ENCODE data around the gene ENGASE.

The ENGASE gene

GRCh38 chr17:79039886-79040285 is 34.7 kb upstream of the ENGASE start:
- no peak for DNase-seq

- DNase-seq = no peak
Measured at GRCh38 chr17:79041041-79041570, 33.5 kb upstream of the ENGASE start.

GRCh38 chr17:79041723-79042420 is 32.8 kb upstream of the ENGASE start:
- DNase-seq = no peak

- DNase-seq = peak; percentile 54
Measured at GRCh38 chr17:79042421-79043190, 32.0 kb upstream of the ENGASE start.

GRCh38 chr17:79043191-79043930 is 31.3 kb upstream of the ENGASE start:
- no peak for DNase-seq

- DNase-seq = no peak
Measured at GRCh38 chr17:79043931-79044320, 30.7 kb upstream of the ENGASE start.

- no peak for DNase-seq
Measured at GRCh38 chr17:79044462-79044861, 30.2 kb upstream of the ENGASE start.

GRCh38 chr17:79045001-79045729 is 29.5 kb upstream of the ENGASE start:
- DNase-seq = no peak

GRCh38 chr17:79045842-79046196 is 28.8 kb upstream of the ENGASE start:
- peak; percentile 48 for DNase-seq

GRCh38 chr17:79046197-79046915 is 28.3 kb upstream of the ENGASE start:
- DNase-seq = no peak

GRCh38 chr17:79046916-79047280 is 27.7 kb upstream of the ENGASE start:
- DNase-seq = no peak

- DNase-seq = no peak
Measured at GRCh38 chr17:79047291-79047920, 27.2 kb upstream of the ENGASE start.

GRCh38 chr17:79047923-79048825 is 26.4 kb upstream of the ENGASE start:
- DNase-seq = no peak

GRCh38 chr17:79048826-79049755 is 25.5 kb upstream of the ENGASE start:
- DNase-seq = no peak

- DNase-seq = no peak
Measured at GRCh38 chr17:79049821-79050220, 24.8 kb upstream of the ENGASE start.

GRCh38 chr17:79050551-79050950 is 24.1 kb upstream of the ENGASE start:
- no peak for DNase-seq

- no peak for DNase-seq
Measured at GRCh38 chr17:79051306-79051705, 23.3 kb upstream of the ENGASE start.

GRCh38 chr17:79052131-79052530 is 22.5 kb upstream of the ENGASE start:
- DNase-seq = no peak

GRCh38 chr17:79053251-79053925 is 21.2 kb upstream of the ENGASE start:
- DNase-seq = no peak
